Activated naive CD8-positive, alpha-beta T cell treated with anti-CD3 and anti-CD28 coated beads, Interleukin-2, amount 10 ng/mL, durations not matched to agents 7 days and 5 days (primary cell): ENCODE measurements around the gene METTL9. TPM values are rescaled to one million over a fixed set of nuclear protein-coding genes. Genes with fewer than 3 reads are reported as not detected.
A peak's percentile ranks its signal among the peaks of the same experiment; 100 is the strongest.
"Not testable (repeated sequence)": the region's sequence is repeated elsewhere in the genome, so short reads cannot be mapped to it uniquely, and the experiment has no call there.

Experiments
- ATAC-seq: fragments of 150-1000 bp; cut with Tn5 transposase; one replicate; pipeline ENCODE4 v1.10.0; 2021; ENCODE audit warnings: low read depth, moderate library complexity
- POLR2A ChIA-PET: fragments of 350-600 bp; sonication (Branson Sonifier 250); formaldehyde crosslinking; loops from one replicate; lab custom pipeline; 2021; ENCODE audit warnings: antibody characterized with exemption; lab: Charles Lee
- DNase-seq: peaks from one replicate; pipeline ENCODE4 v3.0.0; 2021
- H3K27ac Mint-ChIP-seq: one replicate; pipeline ENCODE4 v1.8.0; 2022; ENCODE audit warnings: mild to moderate bottlenecking, mixed read lengths
- H3K27me3 Mint-ChIP-seq: one replicate; pipeline ENCODE4 v1.8.0; 2022; ENCODE audit warnings: mild to moderate bottlenecking, moderate library complexity, mixed read lengths
- H3K36me3 Mint-ChIP-seq: one replicate; pipeline ENCODE4 v1.8.0; 2021; ENCODE audit warnings: mild to moderate bottlenecking, mixed read lengths
- H3K4me1 Mint-ChIP-seq: one replicate; pipeline ENCODE4 v1.8.0; 2021; ENCODE audit warnings: mixed read lengths
- H3K4me3 Mint-ChIP-seq: one replicate; pipeline ENCODE4 v1.8.0; 2022; ENCODE audit warnings: mild to moderate bottlenecking, moderate library complexity, mixed read lengths
- H3K9me3 Mint-ChIP-seq: one replicate; pipeline ENCODE4 v1.8.0; 2021; ENCODE audit warnings: mixed read lengths
- total RNA-seq, 2 experiments: library from RNA; stranded (reverse); gene quantifications; one replicate each; pipeline ENCODE4 v1.2.3, GENCODE V29; 2021

Gene METTL9
- total RNA-seq, 2 experiments from 2014 or later: 95.2 to 95.9 TPM

GRCh38 chr16:21620592-21620991 lies 21.2 kb downstream of the METTL9 start:
- ATAC-seq: no peak
- peak overlapping the region; percentile 31 for H3K4me3 Mint-ChIP-seq
- no peaks in the 10 kb centered on the region for H3K9me3 Mint-ChIP-seq
- H3K4me1 Mint-ChIP-seq: peaks cover 46% of the 10 kb centered on the region
- peak overlapping the region; percentile 71 for H3K27ac Mint-ChIP-seq
- DNase-seq: no peak
- no peaks in the 10 kb centered on the region for H3K27me3 Mint-ChIP-seq
- H3K36me3 Mint-ChIP-seq: peaks cover 35% of the 10 kb centered on the region
- POLR2A ChIA-PET: interaction anchor here (0.7 to 1.6 kb wide), 2 partner anchors 12 to 20 kb away, joined by 4 to 5 read pairs; no protein-coding TSS in a partner anchor

DNA sequence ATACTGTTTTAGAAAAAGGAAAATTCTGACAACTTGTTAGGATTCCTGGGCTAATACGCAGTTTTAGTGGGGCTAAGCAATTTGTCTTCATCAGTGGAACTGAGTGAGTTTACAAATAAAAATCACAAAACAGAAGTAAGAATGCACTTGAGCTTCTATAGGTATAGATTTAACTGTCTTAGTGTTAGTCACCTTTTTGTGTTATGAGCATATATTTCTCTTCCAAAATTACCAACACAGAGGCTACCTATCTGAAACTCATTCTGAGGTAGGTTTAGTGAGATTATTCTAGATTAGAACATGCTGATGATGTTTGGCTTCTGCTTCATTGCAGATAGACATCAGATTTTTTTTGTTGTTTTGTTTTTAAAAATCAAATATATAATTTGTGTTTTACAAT lies 23.2 kb downstream of the METTL9 start:
- peaks cover 44% of the 10 kb centered on the region for H3K36me3 Mint-ChIP-seq
- DNase-seq (no peak), ATAC-seq (no peak)
- no peak overlapping the region for H3K4me3 Mint-ChIP-seq
- POLR2A ChIA-PET: interaction anchor here (1.3 kb wide), 1 partner anchor 11 kb away, joined by 3 read pairs; no protein-coding TSS in a partner anchor
- peaks cover 48% of the 10 kb centered on the region for H3K4me1 Mint-ChIP-seq
- H3K9me3 Mint-ChIP-seq: no peaks in the 10 kb centered on the region
- H3K27ac Mint-ChIP-seq: no peak overlapping the region
- no peaks in the 10 kb centered on the region for H3K27me3 Mint-ChIP-seq

- Mint-ChIP-seq H3K36me3 (peaks cover 49% of the 10 kb centered on the region), H3K9me3 (peaks cover 4% of the 10 kb centered on the region), H3K27me3 (no peaks in the 10 kb centered on the region), H3K27ac (no peak overlapping the region), H3K4me1 (peaks cover 39% of the 10 kb centered on the region), H3K4me3 (no peak overlapping the region)
- DNase-seq (no peak), ATAC-seq (no peak)
- POLR2A ChIA-PET: no interaction called here
Measured at GRCh38 chr16:21625026-21625425, 25.6 kb downstream of the METTL9 start.

DNA sequence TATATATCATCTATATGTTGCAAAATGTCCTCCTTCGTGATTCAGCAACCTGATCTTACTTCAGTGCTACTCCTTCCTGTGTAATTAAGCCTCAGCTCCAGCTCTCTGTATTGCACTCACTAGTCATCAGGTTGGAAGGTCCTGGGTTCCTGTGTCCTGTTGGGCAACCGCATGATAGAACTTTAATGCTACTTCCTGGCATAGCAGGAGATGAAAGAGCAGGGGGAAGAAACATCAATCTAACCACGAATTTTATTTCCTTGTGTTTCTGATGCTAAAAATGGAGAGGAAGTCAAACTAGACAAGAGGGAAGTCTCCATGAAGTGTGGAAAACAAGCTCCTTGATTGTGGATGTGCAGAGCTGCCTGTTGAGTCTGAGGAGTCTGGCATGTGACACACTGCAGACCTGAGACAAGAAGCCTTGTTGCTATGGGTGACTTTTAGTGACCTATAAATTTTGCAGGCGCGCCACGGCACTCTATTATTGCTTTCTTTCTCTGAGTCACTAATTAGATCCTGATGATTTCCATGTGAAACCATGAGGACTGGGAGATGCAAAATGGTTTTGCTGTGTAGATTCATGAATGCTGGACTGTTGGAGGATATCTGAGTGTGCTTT lies 27.4 kb downstream of the METTL9 start:
- Mint-ChIP-seq H3K4me3 (peak overlapping the region; percentile 70), H3K27ac (peak overlapping the region; percentile 84), H3K9me3 (peaks cover 4% of the 10 kb centered on the region), H3K36me3 (peaks cover 47% of the 10 kb centered on the region), H3K27me3 (no peaks in the 10 kb centered on the region), H3K4me1 (peaks cover 35% of the 10 kb centered on the region)
- ATAC-seq (peak; percentile 99), DNase-seq (no peak)
- POLR2A ChIA-PET: interaction anchor here (0.7 to 0.9 kb wide), 2 partner anchors 21 to 22 kb away, joined by 3 read pairs; no protein-coding TSS in a partner anchor

DNA sequence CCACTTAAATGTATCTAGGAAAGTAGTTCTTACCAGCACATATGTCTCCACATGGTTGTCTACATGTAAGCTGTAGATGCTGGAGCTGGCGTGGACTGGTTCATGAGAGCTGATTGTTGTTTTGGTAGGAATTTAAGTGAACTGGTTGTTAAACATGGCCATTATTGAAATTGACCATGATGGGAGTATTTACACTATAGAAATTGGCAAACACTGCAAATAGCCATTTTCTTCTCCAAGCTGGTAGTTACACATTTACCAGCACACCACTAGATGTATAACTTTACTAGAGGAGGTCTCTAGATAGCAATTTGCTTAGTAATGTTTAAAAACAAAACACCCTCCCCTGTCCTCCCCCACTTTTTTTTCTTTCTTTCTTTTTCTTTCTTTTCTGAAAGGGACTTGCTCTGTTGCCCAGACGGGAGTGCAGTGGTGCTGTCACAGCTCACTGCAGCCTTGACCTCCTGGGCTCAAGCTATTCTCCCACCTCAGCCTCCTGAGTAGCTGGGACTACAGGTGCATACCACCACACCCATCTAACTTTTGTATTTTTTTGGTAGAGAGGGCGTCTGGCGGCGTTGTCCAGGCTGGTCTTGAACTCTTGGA lies 28.8 kb downstream of the METTL9 start:
- H3K27ac Mint-ChIP-seq: no peak overlapping the region
- peaks cover 34% of the 10 kb centered on the region for H3K4me1 Mint-ChIP-seq
- no peak for ATAC-seq
- H3K27me3 Mint-ChIP-seq: no peaks in the 10 kb centered on the region
- no peak for DNase-seq
- H3K9me3 Mint-ChIP-seq: peaks cover 4% of the 10 kb centered on the region
- no peak overlapping the region for H3K4me3 Mint-ChIP-seq
- POLR2A ChIA-PET: interaction anchor here (0.6 to 1.0 kb wide), 3 partner anchors 29 to 69 kb away, joined by 3 to 6 read pairs (median 4); partner anchors contain the start of gene METTL9
- peaks cover 45% of the 10 kb centered on the region for H3K36me3 Mint-ChIP-seq

DNA sequence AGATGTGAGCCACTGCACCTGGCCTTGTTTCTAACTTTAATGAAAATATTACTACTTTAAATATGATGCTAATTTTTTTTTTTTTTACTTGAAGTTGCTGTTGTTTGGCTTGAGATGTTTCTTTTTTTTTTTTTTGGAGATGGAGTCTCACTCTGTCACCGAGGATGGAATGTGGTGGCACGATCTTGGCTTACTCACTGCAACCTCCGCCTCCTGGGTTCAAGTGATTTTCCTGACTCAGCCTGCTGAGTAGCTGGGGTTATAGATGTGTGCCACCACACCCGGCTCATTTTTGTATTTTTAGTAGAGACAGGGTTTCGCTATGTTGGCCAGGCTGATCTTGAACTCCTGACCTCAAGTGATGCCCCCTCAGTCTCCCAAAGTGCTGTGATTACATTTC lies 29.4 kb downstream of the METTL9 start:
- peaks cover 30% of the 10 kb centered on the region for H3K4me1 Mint-ChIP-seq
- no peak overlapping the region for H3K4me3 Mint-ChIP-seq
- H3K36me3 Mint-ChIP-seq: peaks cover 40% of the 10 kb centered on the region
- ATAC-seq (no peak), DNase-seq (no peak)
- H3K27me3 Mint-ChIP-seq: no peaks in the 10 kb centered on the region
- peaks cover 4% of the 10 kb centered on the region for H3K9me3 Mint-ChIP-seq
- peak overlapping the region; percentile 70 for H3K27ac Mint-ChIP-seq
- POLR2A ChIA-PET: interaction anchor here (0.7 to 1.0 kb wide), 3 partner anchors 30 to 36 kb away, joined by 3 to 4 read pairs (median 3); partner anchors contain the start of gene METTL9

DNA sequence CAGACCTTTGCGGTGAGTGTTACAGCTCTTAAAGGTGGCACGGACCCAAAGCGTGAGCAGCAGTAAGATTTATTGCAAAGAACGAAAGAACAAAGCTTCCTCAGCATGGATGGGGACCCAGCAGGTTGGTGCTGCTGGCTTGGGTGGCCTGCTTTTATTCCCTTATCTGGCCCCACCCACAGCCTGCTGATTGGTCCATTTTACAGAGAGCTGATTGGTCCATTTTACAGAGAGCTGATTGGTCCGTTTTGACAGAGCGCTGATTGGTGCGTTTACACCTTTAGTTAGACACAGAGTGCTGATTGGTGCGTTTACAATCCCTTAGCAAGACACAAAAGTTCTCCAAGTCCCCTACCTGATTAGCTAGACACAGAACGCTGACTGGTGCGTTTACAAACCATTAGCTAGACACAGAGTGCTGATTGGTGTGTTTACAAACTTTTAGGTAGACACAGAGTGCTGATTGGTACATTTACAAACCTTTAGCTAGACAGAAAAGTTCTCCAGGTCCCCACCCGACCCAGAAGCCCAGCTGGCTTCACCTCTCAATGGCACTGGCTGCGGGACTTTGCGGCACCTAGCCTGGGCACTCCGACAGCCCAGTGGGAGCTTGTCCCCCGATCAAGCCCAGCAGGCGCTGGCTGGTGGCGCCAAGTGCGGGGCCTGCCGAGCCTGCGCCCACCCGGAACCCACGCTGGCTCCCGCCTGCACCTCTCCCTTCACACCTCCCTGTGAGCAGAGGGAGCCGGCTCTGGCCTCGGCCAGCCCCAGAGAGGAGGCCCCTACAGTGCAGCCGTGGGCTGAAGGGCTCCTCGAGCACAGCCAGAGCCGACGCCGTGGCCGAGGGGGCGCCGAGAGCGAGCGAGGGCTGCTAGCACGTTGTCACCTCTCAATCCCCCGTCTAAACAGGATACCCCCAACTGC lies 30.5 kb downstream of the METTL9 start:
- POLR2A ChIA-PET, ATAC-seq, H3K4me3 Mint-ChIP-seq, H3K9me3 Mint-ChIP-seq, DNase-seq, H3K27ac Mint-ChIP-seq, H3K27me3 Mint-ChIP-seq: not testable (repeated sequence)
- H3K4me1 Mint-ChIP-seq: peaks cover 25% of the 10 kb centered on the region
- peaks cover 36% of the 10 kb centered on the region for H3K36me3 Mint-ChIP-seq

- H3K27me3 Mint-ChIP-seq, POLR2A ChIA-PET, H3K4me3 Mint-ChIP-seq, H3K27ac Mint-ChIP-seq, DNase-seq, ATAC-seq, H3K9me3 Mint-ChIP-seq: not testable (repeated sequence)
- H3K4me1 Mint-ChIP-seq: peaks cover 19% of the 10 kb centered on the region
- H3K36me3 Mint-ChIP-seq: peaks cover 40% of the 10 kb centered on the region
Measured at GRCh38 chr16:21630866-21631265, 31.5 kb downstream of the METTL9 start.

DNA sequence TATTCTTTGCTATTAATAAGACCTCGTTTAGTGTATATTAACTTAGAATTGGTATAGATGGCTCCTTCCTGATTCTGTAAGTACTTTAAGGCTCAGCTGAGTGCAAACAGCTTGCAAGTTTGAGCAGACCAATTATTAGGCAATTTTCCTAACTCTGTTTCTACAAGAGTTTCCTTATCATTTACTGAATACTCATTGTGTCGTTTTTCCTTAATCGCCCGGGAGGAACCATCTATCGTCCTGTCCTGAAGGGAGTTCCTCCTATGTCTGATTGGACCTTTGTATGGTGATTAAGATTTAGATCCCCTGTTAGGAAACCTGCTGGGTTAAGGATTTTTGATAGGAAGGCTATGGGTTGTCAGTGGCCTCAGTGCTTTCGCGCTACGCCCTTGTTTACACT lies 32.0 kb downstream of the METTL9 start:
- POLR2A ChIA-PET, H3K4me3 Mint-ChIP-seq, H3K27ac Mint-ChIP-seq, DNase-seq, ATAC-seq, H3K9me3 Mint-ChIP-seq, H3K27me3 Mint-ChIP-seq: not testable (repeated sequence)
- Mint-ChIP-seq H3K36me3 (peaks cover 38% of the 10 kb centered on the region), H3K4me1 (peaks cover 14% of the 10 kb centered on the region)

- H3K27ac Mint-ChIP-seq, ATAC-seq, H3K27me3 Mint-ChIP-seq, H3K4me3 Mint-ChIP-seq, DNase-seq, H3K4me1 Mint-ChIP-seq, H3K9me3 Mint-ChIP-seq, POLR2A ChIA-PET: not testable (repeated sequence)
- H3K36me3 Mint-ChIP-seq: peaks cover 33% of the 10 kb centered on the region
Measured at GRCh38 chr16:21631951-21632575, 32.7 kb downstream of the METTL9 start.

- ATAC-seq (no peak), DNase-seq (no peak)
- peaks cover 16% of the 10 kb centered on the region for H3K36me3 Mint-ChIP-seq
- no peaks in the 10 kb centered on the region for H3K27me3 Mint-ChIP-seq
- H3K9me3 Mint-ChIP-seq: peaks cover 2% of the 10 kb centered on the region
- H3K27ac Mint-ChIP-seq: no peak overlapping the region
- no peak overlapping the region for H3K4me3 Mint-ChIP-seq
- POLR2A ChIA-PET: no interaction called here
- peaks cover 9% of the 10 kb centered on the region for H3K4me1 Mint-ChIP-seq
Measured at GRCh38 chr16:21634216-21634615, 34.8 kb downstream of the METTL9 start.

DNA sequence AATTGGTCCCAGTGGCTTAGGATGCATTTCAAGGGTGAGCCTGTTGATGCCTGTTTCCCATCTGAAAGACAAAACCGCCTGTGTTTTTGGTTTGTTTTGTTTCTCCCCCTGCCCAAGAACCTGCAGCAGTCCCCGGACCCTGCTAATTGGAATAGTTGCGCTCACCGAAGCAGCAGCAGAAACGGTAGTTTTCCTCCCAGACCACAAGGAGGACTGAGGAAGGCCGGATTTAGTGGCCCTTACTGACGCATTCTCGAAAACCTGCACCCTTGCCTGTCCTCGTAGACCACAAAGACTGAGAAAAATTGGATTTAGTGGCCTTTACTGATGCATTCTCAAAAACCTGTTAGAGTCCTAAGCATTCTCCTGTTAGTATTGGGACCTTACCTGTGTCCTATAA lies 36.3 kb downstream of the METTL9 start:
- DNase-seq, H3K27ac Mint-ChIP-seq, H3K36me3 Mint-ChIP-seq, H3K27me3 Mint-ChIP-seq, ATAC-seq, H3K4me3 Mint-ChIP-seq, POLR2A ChIA-PET, H3K9me3 Mint-ChIP-seq: not testable (repeated sequence)
- H3K4me1 Mint-ChIP-seq: peaks cover 10% of the 10 kb centered on the region
